Adipose tissue (tissue), 3 donors: Measurements from ENCODE around the gene ISLR2. TPM values are rescaled to one million over a fixed set of nuclear protein-coding genes. Genes with fewer than 3 reads are reported as not detected.

ENCODE experiments used
- H3K27ac ChIP-seq: one replicate; pipeline ENCODE4 v1.5.1; 2013; ENCODE audit warnings: low read depth, low read length
- WGBS, 3 donors: extraction: QIAGEN DNeasy Blood & Tissue Kit; methylation state at CpG; one replicate each; pipeline ENCODE4 v1.1.7; 2013; 5-methylcytosine and 5-hydroxymethylcytosine counted together
- polyA plus RNA-seq, 3 donors: library from polyadenylated mRNA; stranded (reverse); fragments of 200-250 nt; gene quantifications; one replicate each; pipeline ENCODE4 v1.2.3, GENCODE V29; 2013
- donor health status: healthy with polysubstance abuse.
- donor health status: Bipolar disorder and iron deficiency.
- donor health status: healthy.

ISLR2 gene
- polyA plus RNA-seq, 3 donors, result 0.26 to 1.1 (median 1.0) TPM

GRCh38 chr15:74127954-74128784 lies 2.2 kb upstream of the ISLR2 start:
- 5 to 12% (median 11%) methylated on average over 52 to 53 of the region's 53 CpGs for WGBS, 3 donors
- H3K27ac ChIP-seq, result no peak overlapping the region

- no peak overlapping the region for H3K27ac ChIP-seq
Observed at GRCh38 chr15:74128785-74129585, 1.4 kb upstream of the ISLR2 start.

GRCh38 chr15:74129586-74130154 lies 716 bp upstream of the ISLR2 start:
- 2 to 5% (median 2%) methylated on average over 40 of the region's 40 CpGs for WGBS, 3 donors
- no peak overlapping the region for H3K27ac ChIP-seq

More at GRCh38 chr15:74128785-74129585, 1.4 kb upstream of the ISLR2 start:
- WGBS, 3 donors, result 5 to 22% (median 19%) methylated on average over 42 to 43 of the region's 43 CpGs

- H3K27ac ChIP-seq, result no peak overlapping the region
- 6 to 39% (median 34%) methylated on average over 26 to 28 of the region's 28 CpGs for WGBS, 3 donors
Observed at GRCh38 chr15:74130849-74131627, 652 bp downstream of the ISLR2 start.

- 19 to 49% (median 44%) methylated on average over 20 of the region's 20 CpGs for whole genome bisulfite sequencing, 3 donors
Observed at GRCh38 chr15:74131628-74132413, 1.4 kb downstream of the ISLR2 start.

GRCh38 chr15:74132681-74133651 lies 2.6 kb downstream of the ISLR2 start:
- H3K27ac ChIP-seq, result no peak overlapping the region
- 17 to 56% (median 42%) methylated on average over 90 of the region's 90 CpGs for WGBS, 3 donors

More at GRCh38 chr15:74131628-74132413, 1.4 kb downstream of the ISLR2 start:
- H3K27ac ChIP-seq, result no peak overlapping the region

- no peak overlapping the region for H3K27ac ChIP-seq
- 16 to 55% (median 47%) methylated on average over 71 of the region's 71 CpGs for WGBS, 3 donors
Observed at GRCh38 chr15:74133694-74134386, 3.5 kb downstream of the ISLR2 start.

GRCh38 chr15:74134387-74135027 lies 4.1 kb downstream of the ISLR2 start:
- WGBS, 3 donors, result 17 to 50% (median 48%) methylated on average over 46 to 53 of the region's 53 CpGs
- no peak overlapping the region for H3K27ac ChIP-seq

GRCh38 chr15:74135041-74135565 lies 4.7 kb downstream of the ISLR2 start:
- no peak overlapping the region for H3K27ac ChIP-seq
- 22 to 48% (median 45%) methylated on average over 27 of the region's 27 CpGs for WGBS, 3 donors

GRCh38 chr15:74136540-74136813 lies 6.1 kb downstream of the ISLR2 start:
- no peak overlapping the region for H3K27ac ChIP-seq
- 1 to 2% (median 1%) methylated on average over 18 to 26 of the region's 26 CpGs for WGBS, 3 donors

GRCh38 chr15:74136814-74137536 lies 6.6 kb downstream of the ISLR2 start:
- no peak overlapping the region for H3K27ac ChIP-seq
- WGBS, 3 donors, result 10 to 28% (median 12%) methylated on average over 18 of the region's 18 CpGs

GRCh38 chr15:74137537-74137894 lies 7.1 kb downstream of the ISLR2 start:
- WGBS, 3 donors, result 54 to 66% (median 57%) methylated on average over 2 of the region's 2 CpGs
- H3K27ac ChIP-seq, result no peak overlapping the region

GRCh38 chr15:74138642-74139041 lies 8.3 kb downstream of the ISLR2 start:
- 83 to 92% (median 87%) methylated on average over 4 of the region's 4 CpGs for WGBS, 3 donors
- no peak overlapping the region for H3K27ac ChIP-seq

- 92 to 100% (median 98%) methylated on average over 1 of the region's 1 CpG for WGBS, 3 donors
- no peak overlapping the region for H3K27ac ChIP-seq
Observed at GRCh38 chr15:74141591-74141990, 11.2 kb downstream of the ISLR2 start.

GRCh38 chr15:74144153-74144775 lies 13.9 kb downstream of the ISLR2 start:
- WGBS, 3 donors, result 62 to 81% (median 76%) methylated on average over 6 of the region's 6 CpGs

More at GRCh38 chr15:74144153-74144775, 13.9 kb downstream of the ISLR2 start:
- H3K27ac ChIP-seq, result no peak overlapping the region
